Measurements from ENCODE around the gene HNRNPL.
"Not testable (repeated sequence)": the region's sequence is repeated elsewhere in the genome, so short reads cannot be mapped to it uniquely, and the experiment has no call there.

Gene HNRNPL

DNA sequence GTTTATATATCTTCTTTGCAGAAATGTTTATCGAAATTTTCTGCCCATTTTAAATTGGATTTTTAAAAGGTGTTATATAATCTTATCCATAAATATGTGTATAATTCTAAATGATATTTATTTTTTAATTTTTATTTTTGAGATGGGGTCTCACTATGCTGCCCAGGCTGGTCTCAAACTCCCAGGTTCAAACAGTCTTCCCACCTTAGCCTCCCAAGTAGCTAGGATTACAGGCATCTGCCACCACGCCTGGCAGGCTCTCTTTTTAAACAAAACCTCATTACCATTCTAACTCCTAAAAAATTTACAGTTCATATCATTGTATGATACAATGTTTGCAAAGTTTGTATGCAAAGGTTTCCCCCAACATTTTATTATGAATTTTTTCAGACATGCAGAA, 53.6 kb downstream of the HNRNPL start:
- no peak for DNase-seq

DNA sequence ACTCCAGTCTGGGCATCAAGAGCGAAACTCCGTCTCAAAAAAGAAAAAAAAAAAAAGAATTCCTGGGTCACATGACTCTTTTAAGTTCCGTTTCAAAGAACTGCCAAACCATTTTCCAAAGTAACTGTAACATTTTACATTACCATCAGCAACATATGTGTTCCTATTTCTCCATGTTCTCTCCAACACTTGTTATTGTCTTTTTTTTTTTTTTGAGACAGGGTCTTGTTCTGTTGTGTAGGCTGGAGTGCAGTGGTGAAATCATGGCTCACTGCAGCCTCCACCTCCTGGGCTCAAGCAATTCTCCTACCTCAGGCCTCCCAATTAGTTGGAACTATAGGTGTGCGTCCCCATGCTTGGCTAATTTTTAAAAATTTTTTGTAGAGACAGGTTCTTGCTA, 54.2 kb downstream of the HNRNPL start:
- no peak for DNase-seq

DNA sequence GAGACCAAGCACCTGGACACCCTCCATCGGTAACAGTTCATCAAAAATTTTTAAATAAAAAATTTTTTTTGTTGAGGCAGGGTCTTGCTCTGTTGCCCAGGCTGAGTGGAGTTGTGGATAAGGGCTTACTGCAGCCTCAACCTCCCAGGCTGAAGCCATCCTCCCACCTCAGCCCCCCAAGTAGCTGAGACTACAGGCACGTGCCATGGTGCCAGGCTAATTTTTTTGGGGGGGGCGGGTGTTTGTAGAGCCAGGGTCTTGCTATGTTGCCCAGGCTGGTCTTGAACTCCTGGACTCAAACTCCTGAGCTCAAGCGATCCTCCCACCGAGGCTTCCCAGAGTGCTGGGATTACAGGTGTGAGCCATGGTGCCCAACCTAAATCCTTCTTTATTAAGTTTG, 56.1 kb downstream of the HNRNPL start:
- DNase-seq: no peak

GRCh38 chr19:38793177-38793576, 56.6 kb downstream of the HNRNPL start:
- DNase-seq: no peak

GRCh38 chr19:38792250-38793111, 57.3 kb downstream of the HNRNPL start:
- no peak for DNase-seq

GRCh38 chr19:38791451-38792064, 58.2 kb downstream of the HNRNPL start:
- not testable (repeated sequence) for DNase-seq

GRCh38 chr19:38790507-38791403, 59.0 kb downstream of the HNRNPL start:
- not testable (repeated sequence) for DNase-seq

DNA sequence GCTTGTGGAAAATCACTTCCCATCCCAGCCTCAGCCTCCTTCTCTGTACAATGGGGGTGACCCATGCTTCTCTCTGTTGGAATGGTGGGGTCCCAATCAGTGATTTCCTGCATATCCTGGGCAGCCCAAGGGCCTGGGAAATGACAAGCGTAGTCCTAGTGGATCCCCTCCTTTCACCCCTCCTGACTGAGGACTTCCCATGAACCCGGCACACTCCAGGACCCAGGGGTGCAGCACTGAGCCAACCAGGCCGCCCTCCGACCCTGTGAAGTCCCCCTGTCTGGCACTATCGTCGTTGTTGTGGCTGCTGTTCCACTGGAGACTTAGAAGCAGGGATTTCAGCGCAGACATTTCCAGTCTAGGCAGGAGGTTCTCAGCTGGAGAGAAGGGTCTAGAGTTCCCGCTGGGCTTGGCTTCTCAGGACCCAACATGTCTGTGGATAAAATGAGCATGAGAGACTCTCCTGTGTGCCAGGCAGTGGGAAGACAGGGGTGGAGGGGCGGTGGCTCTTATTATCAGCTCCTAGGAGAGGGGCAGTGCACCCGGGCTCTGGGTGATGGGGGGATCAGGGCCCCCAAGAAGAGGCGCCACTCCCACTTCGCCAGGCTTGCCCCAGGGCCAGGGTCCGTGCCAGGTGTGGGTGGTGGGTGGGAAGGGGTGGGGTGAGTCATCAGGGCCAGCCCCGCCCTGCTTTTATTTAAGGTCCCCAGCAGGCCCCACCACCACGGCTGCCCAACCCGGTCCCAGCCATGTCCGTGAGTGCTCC, 61.1 kb downstream of the HNRNPL start, which contains the start of gene LGALS7B:
TSS of gene LGALS7B (plus strand) at position 723 of the 766 bp plus-strand sequence. CDS start at position 750, 27 bp downstream.
- no peak for DNase-seq

DNA sequence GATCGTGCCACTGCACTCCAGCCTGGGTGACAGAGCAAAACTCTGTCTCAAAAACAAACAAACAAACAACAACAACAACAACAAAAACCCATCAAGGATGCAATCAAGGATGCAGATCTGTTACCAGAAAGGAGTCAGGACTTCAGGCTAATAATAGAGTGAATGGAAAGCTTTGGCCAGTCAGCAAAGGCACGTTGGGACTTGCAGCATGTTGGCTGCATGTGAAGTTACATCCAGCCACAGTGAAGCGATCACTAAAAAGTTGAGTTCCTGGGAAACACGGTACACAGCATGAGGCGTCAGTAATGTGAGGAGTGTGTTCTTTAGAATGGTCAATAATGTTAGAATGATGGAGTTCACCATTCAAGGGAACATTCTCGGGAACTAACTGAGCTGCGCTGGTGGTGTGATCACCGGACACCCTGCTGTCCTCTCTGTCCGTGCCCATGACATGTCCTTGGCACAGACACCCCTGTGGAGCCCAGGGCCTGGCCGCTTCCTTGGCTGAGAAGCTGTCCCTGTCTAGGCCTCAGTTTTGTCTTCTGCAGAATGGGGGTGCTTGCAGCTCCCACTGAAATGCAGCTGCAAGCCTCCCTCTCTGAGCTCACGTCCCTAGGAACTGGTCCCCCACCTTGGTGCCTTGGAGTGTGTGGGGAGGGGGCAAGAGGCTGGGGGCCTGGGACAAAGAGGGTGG, 63.1 kb downstream of the HNRNPL start:
- DNase-seq: no peak

All from NCI-H748 treated with DMSO at 0.1 percent for 48 hours (cell line).